Epithelial cell of esophagus (primary cell): ENCODE results near the gene MDGA2.

ENCODE experiments used
- DNase-seq: peaks from one replicate; pipeline ENCODE4 v3.0.0; 2010; ENCODE audit warnings: low read depth
- H3K4me3 ChIP-seq: 2 replicates; pipeline ENCODE4 v1.5.1; 2011; ENCODE audit warnings: mild to moderate bottlenecking, low read length, control low read depth
- CTCF ChIP-seq: IDR thresholded peaks from 2 replicates; pipeline ENCODE4 v1.5.1; 2011; ENCODE audit warnings: low read depth, mild to moderate bottlenecking, low read length, control low read depth, inconsistent platforms; ENCODE audit not compliant: insufficient read depth; ENCODE audit errors: missing control alignments

Gene MDGA2

GRCh38 chr14:47332106-47332505 is 343.3 kb downstream of the MDGA2 start:
- H3K4me3 ChIP-seq: no peak overlapping the region
- TF ChIP-seq CTCF: no peak
- no peak for DNase-seq

- DNase-seq: no peak
- TF ChIP-seq CTCF: no peak
- H3K4me3 ChIP-seq: no peak overlapping the region
Measured at GRCh38 chr14:47328376-47328775, 347.0 kb downstream of the MDGA2 start.

- no peak for TF ChIP-seq CTCF
- no peak overlapping the region for H3K4me3 ChIP-seq
- DNase-seq: no peak
Measured at GRCh38 chr14:47327336-47327735, 348.1 kb downstream of the MDGA2 start.

- no peak for DNase-seq
- TF ChIP-seq CTCF: no peak
- no peak overlapping the region for H3K4me3 ChIP-seq
Measured at GRCh38 chr14:47322751-47323150, 352.7 kb downstream of the MDGA2 start.

- DNase-seq: no peak
- H3K4me3 ChIP-seq: no peak overlapping the region
- TF ChIP-seq CTCF: no peak
Measured at GRCh38 chr14:47302121-47302520, 373.3 kb downstream of the MDGA2 start.

- no peak for TF ChIP-seq CTCF
- H3K4me3 ChIP-seq: no peak overlapping the region
- DNase-seq: no peak
Measured at GRCh38 chr14:47300796-47301195, 374.6 kb downstream of the MDGA2 start.

GRCh38 chr14:47297374-47297773 is 378.0 kb downstream of the MDGA2 start:
- TF ChIP-seq CTCF: no peak
- no peak for DNase-seq
- no peak overlapping the region for H3K4me3 ChIP-seq
